Measurements from ENCODE around the gene SMPD2.

DNA sequence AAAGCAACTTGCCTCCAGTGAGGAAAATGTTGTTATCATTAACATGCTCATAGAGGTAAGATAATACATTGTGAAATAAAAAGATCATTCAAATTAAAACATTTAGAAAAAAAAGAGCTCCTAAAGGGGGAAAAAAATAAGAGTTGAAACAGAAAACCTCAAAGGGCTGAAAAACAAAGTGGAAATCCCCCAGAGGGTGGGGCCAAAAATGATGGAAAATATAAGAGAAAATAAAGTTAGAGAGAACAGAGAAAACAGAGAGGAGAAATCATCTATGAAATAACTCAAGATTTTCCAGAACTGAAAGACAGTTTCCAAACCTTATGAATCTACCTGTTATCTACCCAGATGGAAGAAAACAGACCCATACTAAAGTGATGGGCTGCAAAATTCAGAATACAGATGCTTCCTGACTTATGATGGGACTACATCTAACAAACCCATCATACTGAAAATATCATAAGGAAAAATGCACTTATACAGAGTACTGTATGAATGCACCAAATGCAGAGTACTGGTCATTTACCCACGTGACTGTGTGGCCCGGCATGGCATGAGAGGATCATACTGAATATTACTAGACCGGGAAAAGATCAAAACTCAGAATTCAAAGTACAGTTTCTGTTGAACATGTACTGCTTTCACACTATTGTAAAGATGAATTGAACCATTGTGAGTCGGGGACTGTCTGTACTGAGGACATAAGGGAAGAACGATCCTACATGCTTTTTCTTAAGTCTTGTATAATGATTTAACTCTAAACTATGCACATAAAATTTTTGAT is 38.5 kb downstream of the SMPD2 start:
- no peak for TF ChIP-seq POLR2A (IDR thresholded peaks at IDR 0.05)
- TF ChIP-seq, protein P1, sequence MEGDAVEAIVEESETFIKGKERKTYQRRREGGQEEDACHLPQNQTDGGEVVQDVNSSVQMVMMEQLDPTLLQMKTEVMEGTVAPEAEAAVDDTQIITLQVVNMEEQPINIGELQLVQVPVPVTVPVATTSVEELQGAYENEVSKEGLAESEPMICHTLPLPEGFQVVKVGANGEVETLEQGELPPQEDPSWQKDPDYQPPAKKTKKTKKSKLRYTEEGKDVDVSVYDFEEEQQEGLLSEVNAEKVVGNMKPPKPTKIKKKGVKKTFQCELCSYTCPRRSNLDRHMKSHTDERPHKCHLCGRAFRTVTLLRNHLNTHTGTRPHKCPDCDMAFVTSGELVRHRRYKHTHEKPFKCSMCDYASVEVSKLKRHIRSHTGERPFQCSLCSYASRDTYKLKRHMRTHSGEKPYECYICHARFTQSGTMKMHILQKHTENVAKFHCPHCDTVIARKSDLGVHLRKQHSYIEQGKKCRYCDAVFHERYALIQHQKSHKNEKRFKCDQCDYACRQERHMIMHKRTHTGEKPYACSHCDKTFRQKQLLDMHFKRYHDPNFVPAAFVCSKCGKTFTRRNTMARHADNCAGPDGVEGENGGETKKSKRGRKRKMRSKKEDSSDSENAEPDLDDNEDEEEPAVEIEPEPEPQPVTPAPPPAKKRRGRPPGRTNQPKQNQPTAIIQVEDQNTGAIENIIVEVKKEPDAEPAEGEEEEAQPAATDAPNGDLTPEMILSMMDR (IDR thresholded peaks at IDR 0.05) = no peak

Data from uterus (tissue), 2 donors.